ENCODE measurements around the gene DHDDS. TPM values are rescaled to one million over a fixed set of nuclear protein-coding genes. Genes with fewer than 3 reads are reported as not detected.

The DHDDS gene
- total RNA-seq, 2 donors from 2014 or later, result 38.6 to 59.4 TPM

DNA sequence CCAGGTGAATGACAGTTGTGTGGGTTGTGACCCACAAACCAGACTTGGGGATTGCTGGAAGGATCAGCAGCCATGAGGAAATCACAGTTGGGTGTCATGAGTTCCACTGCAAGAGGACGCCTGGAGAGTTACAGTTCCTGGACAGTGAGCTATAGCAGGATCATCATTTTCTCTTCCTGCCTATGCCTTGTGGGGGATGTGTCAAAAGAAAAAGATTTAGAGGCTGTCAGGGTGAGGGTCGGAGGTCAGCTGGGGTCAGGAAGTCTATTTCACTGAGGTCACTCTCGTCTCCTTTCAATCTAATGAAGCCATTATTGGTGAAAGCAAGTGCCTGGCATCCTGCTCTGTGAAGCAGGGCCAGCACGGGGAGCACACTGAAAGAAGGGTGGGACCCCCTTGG lies 28.5 kb upstream of the DHDDS start:
- no peaks in the 10 kb centered on the region for H3K36me3 ChIP-seq
- no peak for DNase-seq (ENCODE audit: low spot score)
- no peak for ATAC-seq (ENCODE audit: insufficient number of reproducible peaks, low FRiP score, low read depth)
- TF ChIP-seq, protein P1, sequence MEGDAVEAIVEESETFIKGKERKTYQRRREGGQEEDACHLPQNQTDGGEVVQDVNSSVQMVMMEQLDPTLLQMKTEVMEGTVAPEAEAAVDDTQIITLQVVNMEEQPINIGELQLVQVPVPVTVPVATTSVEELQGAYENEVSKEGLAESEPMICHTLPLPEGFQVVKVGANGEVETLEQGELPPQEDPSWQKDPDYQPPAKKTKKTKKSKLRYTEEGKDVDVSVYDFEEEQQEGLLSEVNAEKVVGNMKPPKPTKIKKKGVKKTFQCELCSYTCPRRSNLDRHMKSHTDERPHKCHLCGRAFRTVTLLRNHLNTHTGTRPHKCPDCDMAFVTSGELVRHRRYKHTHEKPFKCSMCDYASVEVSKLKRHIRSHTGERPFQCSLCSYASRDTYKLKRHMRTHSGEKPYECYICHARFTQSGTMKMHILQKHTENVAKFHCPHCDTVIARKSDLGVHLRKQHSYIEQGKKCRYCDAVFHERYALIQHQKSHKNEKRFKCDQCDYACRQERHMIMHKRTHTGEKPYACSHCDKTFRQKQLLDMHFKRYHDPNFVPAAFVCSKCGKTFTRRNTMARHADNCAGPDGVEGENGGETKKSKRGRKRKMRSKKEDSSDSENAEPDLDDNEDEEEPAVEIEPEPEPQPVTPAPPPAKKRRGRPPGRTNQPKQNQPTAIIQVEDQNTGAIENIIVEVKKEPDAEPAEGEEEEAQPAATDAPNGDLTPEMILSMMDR (IDR thresholded peaks at IDR 0.05), result no peak
- H3K4me3 ChIP-seq, result no peak overlapping the region
- H3K27ac ChIP-seq, result no peak overlapping the region
- H3K27me3 ChIP-seq (replicated peaks; ENCODE audit: insufficient read depth), result no peaks in the 10 kb centered on the region
- no peaks in the 10 kb centered on the region for H3K4me1 ChIP-seq (ENCODE audit: control insufficient read depth in 1 of 2, low read depth in 2 of 2)
- H3K9me3 ChIP-seq, result no peaks in the 10 kb centered on the region

DNA sequence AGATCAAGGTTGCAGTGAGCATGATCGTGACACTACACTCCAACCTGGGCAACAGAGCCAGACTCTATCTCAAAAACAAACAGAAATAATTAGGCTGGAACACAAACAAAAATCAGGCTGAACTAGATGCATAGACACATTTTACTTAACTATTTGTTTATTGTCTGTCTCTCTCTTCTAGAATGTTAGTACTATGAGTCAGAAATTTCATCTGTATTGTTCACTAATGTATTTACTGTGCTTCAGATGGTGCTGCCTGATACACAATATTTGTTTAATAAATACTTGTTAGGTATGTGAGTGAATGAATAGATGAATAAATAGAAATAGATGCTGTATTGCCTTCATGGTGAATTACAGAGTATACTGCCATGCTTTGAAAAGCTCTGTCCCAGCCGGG lies 27.5 kb upstream of the DHDDS start:
- H3K9me3 ChIP-seq, result no peaks in the 10 kb centered on the region
- TF ChIP-seq, protein P1 (IDR thresholded peaks at IDR 0.05), result no peak
- H3K27ac ChIP-seq, result no peak overlapping the region
- H3K36me3 ChIP-seq, result no peaks in the 10 kb centered on the region
- no peak for DNase-seq (ENCODE audit: low spot score)
- no peaks in the 10 kb centered on the region for H3K27me3 ChIP-seq (replicated peaks; ENCODE audit: insufficient read depth)
- no peak for ATAC-seq (ENCODE audit: insufficient number of reproducible peaks, low FRiP score, low read depth)
- H3K4me3 ChIP-seq, result no peak overlapping the region
- H3K4me1 ChIP-seq (ENCODE audit: control insufficient read depth in 1 of 2, low read depth in 2 of 2), result no peaks in the 10 kb centered on the region

DNA sequence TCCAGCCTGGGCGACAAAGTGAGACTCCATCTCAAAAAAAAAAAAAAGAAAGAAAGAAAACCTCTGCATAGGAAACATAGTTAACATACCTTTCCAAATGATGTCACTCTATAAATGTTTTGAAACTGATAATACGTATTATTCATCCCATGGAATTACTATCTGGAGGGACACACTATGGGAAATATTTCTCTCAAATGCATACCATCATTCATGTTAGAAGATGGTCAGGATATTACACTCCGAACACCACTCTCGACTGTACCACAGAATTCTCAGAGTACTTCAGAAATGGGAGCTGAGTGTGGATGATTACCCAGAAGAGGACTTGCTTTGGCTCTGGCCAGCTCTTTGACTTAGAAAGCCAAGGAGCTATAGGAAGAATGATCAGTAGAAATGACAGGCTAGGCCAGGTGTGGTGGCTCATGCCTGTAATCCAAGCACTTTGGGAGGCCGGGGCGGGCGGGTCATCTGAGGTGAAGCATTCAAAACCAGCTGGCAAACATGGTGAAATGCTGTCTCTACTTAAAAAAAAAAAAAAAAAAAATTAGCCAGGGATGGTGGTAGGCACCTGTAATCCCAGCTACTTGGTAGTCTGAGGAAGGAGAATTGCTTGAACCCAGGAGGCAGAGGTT lies 26.7 kb upstream of the DHDDS start:
- Histone ChIP-seq H3K36me3 (no peaks in the 10 kb centered on the region), H3K27me3 (replicated peaks; ENCODE audit: insufficient read depth) (no peaks in the 10 kb centered on the region), H3K27ac (no peak overlapping the region), H3K9me3 (no peaks in the 10 kb centered on the region), H3K4me3 (no peak overlapping the region), H3K4me1 (ENCODE audit: control insufficient read depth in 1 of 2, low read depth in 2 of 2) (no peaks in the 10 kb centered on the region)
- no peak for DNase-seq (ENCODE audit: low spot score)
- ATAC-seq (ENCODE audit: insufficient number of reproducible peaks, low FRiP score, low read depth), result no peak
- TF ChIP-seq, protein P1 (IDR thresholded peaks at IDR 0.05), result no peak

DNA sequence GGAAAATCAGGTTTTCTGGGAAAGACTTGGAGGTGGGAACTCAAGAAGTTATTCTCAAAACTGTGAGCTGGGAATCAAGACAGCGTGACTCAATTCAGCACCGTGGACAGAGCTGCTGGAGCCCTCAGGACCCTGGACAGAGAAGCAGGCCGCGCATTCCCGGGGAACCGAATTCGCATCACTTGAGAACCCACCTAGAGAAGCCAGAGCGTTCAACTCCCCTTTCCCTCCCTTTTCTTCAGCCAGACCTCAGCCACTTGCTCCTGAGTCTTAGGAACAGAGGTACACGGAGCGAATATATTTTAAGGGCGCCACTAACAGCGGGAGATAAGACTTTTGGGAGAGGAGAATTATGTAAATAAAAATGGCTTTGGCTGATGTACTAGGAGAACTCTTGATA lies 23.5 kb upstream of the DHDDS start:
- Histone ChIP-seq H3K27me3 (replicated peaks; ENCODE audit: insufficient read depth) (peaks cover 10% of the 10 kb centered on the region), H3K4me3 (no peak overlapping the region), H3K4me1 (ENCODE audit: control insufficient read depth in 1 of 2, low read depth in 2 of 2) (no peaks in the 10 kb centered on the region), H3K36me3 (no peaks in the 10 kb centered on the region), H3K27ac (no peak overlapping the region), H3K9me3 (no peaks in the 10 kb centered on the region)
- TF ChIP-seq, protein P1 (IDR thresholded peaks at IDR 0.05), result no peak
- DNase-seq (ENCODE audit: low spot score), result no peak
- peak; percentile 65 for ATAC-seq (ENCODE audit: insufficient number of reproducible peaks, low FRiP score, low read depth)

DNA sequence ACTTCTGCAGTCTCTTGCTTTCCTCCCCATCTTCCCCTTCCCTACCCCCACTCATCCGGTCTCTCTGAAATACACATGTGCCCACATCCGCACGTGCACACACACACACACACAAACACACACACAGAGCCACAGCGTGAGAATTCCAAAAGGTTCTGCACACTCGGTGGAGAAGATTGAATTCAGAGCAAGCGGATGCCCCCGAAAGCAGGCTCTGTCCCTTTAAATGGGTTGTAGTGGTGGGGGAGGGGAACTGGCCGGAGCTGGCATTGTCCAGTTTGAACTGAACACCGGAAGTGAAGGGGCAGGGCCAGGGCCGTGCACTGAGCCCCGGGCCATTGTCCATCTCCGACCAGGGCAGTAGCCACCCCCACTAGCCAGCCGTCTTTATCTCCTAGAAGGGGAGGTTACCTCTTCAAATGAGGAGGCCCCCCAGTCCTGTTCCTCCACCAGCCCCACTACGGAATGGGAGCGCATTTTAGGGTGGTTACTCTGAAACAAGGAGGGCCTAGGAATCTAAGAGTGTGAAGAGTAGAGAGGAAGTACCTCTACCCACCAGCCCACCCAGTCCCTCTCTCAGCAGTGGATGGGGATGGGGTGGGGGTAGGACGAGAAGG lies 22.8 kb upstream of the DHDDS start:
- peaks cover 16% of the 10 kb centered on the region for H3K27me3 ChIP-seq (replicated peaks; ENCODE audit: insufficient read depth)
- DNase-seq (ENCODE audit: low spot score) (no peak), ATAC-seq (ENCODE audit: insufficient number of reproducible peaks, low FRiP score, low read depth) (no peak)
- H3K4me1 ChIP-seq (ENCODE audit: control insufficient read depth in 1 of 2, low read depth in 2 of 2), result no peaks in the 10 kb centered on the region
- no peak overlapping the region for H3K27ac ChIP-seq
- H3K9me3 ChIP-seq, result no peaks in the 10 kb centered on the region
- no peak overlapping the region for H3K4me3 ChIP-seq
- TF ChIP-seq, protein P1 (IDR thresholded peaks at IDR 0.05), result no peak
- no peaks in the 10 kb centered on the region for H3K36me3 ChIP-seq
